ENCODE data around the gene CAPN10.
"Not testable (repeated sequence)": the region's sequence is repeated elsewhere in the genome, so short reads cannot be mapped to it uniquely, and the experiment has no call there.

The CAPN10 gene, protein sequence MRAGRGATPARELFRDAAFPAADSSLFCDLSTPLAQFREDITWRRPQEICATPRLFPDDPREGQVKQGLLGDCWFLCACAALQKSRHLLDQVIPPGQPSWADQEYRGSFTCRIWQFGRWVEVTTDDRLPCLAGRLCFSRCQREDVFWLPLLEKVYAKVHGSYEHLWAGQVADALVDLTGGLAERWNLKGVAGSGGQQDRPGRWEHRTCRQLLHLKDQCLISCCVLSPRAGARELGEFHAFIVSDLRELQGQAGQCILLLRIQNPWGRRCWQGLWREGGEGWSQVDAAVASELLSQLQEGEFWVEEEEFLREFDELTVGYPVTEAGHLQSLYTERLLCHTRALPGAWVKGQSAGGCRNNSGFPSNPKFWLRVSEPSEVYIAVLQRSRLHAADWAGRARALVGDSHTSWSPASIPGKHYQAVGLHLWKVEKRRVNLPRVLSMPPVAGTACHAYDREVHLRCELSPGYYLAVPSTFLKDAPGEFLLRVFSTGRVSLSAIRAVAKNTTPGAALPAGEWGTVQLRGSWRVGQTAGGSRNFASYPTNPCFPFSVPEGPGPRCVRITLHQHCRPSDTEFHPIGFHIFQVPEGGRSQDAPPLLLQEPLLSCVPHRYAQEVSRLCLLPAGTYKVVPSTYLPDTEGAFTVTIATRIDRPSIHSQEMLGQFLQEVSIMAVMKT

GRCh38 chr2:240586198-240586918 is at the start of gene CAPN10:
Gene CAPN10, plus strand, starts transcription at chr2:240586734. Its CDS starts 178 bp downstream, at chr2:240586912.
- DNase-seq: peak; percentile 99

GRCh38 chr2:240538031-240538780 is 48.3 kb upstream of the CAPN10 start:
- DNase-seq: no peak

DNA sequence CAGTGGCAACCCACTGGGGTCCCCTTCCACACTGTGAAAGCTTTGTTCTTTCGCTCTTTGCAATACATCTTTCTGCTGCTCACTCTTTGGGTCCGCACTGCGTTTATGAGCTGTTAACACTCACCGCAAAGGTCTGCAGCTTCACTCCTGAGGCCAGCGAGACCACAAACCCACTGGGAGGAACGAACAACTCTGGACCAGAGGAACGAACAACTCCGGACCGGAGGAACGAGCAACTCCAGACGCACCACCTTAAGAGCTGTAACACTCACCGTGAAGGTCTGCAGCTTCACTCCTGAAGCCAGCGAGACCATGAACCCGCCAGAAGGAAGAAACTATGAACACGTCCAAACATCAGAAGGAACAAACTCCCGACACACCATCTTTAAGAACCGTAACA is 47.4 kb upstream of the CAPN10 start:
- DNase-seq: not testable (repeated sequence)

DNA sequence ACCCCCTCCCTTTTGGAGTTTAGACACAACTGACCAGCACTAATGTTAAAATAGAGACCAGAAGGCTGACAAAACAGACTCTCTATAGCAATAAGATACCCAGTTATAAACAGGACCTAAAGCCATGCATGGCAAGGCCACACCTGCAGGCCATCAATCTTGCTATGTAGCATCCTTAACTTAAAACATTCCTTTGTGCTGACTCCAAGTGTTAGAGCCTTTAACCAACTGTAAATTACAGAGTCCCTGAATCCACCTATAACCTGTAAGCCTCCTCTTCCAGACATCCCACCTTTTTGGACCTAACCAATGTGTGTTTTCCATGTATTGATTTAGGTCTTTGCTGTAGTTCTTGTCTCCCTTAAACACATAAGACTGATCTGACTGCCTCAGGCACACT is 46.6 kb upstream of the CAPN10 start:
- no peak for DNase-seq

DNA sequence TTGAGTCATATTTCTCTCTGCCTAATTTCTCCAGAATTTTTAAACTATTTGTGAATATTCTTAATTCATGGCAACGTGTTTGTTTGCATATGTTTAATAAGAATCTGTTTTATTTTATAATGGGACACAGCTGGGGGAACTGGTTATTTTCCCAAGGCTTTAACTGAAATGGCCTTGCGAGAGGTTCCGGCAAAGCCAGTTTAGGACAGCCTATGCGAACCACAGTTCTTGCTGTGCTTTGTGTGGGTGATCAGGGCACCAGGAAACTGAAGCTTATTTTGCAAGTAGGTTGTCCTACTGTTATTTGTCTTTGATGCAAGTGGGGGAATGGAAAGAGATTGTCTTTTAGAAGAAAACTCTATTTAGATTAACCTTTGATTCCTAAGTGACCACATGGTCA is 35.2 kb upstream of the CAPN10 start:
- DNase-seq: no peak

DNA sequence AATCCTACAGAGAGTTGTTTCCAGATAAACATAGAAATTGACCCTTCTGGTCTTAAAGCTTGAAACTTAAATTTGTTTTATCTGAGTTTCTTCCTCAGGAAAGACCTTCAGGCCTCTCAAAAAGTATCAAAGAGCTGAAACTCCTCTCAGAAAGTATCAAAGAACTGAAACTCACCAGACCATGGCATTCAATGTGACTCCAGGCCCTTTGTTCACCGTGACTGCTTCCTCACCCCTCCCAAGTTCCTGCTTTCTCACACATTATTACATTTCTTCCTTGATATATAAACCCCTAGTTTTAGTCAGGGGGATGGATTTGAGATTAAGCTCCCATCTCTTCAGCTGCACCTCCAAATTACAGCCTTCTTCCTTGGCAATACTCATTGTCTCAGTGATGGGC is 34.7 kb upstream of the CAPN10 start:
- no peak for DNase-seq

- DNase-seq: no peak
Observed at GRCh38 chr2:240553956-240554480, 32.5 kb upstream of the CAPN10 start.

DNA sequence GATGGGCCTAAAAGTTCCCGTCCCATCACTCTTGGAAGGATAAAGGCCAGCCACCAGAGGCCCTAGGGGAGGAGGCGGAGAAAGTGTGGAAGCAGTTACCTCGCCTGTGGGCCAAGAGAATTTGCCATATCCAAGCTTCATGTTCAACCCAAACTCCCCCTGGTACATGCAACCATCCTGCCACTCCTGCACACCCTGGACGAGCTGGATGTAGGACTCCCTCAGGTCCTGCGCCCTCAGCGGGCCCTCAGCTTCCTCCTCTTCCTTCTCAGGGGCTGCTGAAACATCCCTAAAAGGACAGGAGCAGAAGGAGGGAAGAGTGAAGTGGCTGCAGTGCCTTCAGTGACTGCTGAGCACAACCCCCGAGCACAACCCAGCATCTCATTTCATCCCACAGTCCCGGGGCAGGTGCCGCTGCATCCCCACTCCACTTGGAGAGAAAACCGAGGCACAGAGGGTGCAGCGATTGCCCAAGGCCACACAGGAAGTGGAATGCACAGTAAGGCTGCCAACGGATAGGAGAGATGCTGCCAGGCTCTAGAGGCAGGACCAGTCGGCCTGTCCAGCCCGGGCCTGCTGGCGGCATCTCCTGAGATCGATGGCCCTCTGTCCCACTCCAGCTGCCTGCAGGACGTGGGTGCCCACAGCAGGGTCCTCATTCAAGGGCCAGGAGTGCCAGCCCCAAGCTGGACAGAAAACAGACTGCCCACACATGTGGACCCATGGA is 31.6 kb upstream of the CAPN10 start:
- no peak for DNase-seq

- DNase-seq: no peak
Observed at GRCh38 chr2:240555541-240556250, 30.8 kb upstream of the CAPN10 start.

DNA sequence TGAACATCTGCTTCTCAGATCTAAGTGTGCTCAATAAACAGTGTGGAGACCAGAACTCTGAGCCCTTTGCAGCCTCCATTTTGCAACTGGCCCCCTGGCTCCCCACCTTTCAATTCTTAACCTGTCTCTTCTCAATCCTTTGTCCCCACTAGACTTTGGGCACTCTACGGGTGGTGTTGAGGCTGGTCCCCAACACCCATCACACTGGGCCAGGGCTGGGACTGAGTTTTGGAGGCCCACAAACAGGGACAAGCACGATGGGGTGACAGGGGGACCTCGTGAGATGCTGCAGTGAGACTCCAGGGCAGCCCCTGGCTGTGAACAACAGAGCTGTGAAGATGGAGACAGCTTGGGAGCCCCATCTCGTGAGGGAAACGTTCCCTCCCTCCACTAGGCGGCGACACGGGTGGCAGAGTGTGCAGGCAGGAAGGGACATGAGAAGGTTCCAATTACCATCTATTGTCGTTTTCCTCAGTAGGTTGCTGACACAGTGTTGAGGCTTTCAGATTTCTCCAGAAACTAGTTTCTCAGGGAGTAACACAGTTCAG is 29.9 kb upstream of the CAPN10 start:
- peak; percentile 47 for DNase-seq

DNA sequence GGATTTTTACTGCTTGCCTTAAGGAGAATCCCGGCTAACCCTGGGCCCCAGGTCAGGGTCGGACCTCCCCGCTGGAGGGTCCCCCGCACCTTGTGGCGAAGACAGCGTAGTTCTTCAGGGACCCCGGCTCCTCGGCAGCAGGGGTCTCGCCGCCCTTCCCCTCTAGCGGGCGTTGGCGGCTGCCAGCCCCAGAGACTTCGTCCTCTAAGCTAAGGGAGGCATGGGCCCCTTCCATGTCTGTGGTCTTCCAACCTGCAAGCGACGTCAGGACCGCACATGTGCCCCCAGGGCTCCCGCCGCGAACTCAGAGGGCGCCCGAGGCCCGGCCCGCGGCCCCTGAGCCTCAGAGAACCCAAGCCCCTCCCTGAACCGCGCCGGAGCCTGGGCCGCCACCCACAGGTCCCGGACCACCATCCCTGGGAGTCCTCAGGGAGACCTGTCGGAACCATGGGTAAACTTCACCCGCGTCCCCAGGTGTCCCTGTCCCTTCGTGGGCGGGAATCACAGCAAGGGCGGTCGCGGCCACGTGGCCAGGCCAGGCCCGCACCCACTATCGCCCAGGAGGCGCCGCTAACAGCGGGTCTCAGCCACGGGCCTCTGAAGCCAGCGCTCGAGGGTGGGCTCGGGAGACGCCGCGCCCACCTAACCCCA is 29.3 kb upstream of the CAPN10 start:
- DNase-seq: no peak

- DNase-seq: peak; percentile 77
Observed at GRCh38 chr2:240557808-240558207, 28.7 kb upstream of the CAPN10 start, which contains the start of gene ANKMY1. Gene ANKMY1, minus strand, starts transcription at chr2:240557988. Its CDS starts 653 bp downstream, at chr2:240557335.

- no peak for DNase-seq
Observed at GRCh38 chr2:240558236-240558761, 28.2 kb upstream of the CAPN10 start.

DNA sequence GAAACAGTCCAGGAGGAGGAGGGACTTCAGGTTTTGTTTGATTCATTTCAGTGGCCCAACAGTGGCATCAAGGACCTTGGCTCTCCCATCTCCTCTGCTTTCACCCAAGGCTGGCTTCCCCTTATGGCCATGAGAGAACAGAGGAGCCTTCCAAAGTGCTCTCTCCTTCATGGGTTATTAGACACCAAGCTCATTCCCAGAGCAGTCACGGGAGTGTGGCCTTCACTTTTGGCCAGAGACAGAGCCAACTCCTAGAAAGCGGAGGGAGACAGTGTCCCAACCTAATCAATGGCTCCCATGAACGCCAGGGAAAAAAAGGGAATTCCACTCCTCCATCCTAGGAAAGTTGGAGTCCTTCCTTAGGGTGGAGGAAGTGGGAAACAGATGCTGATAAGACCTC is 27.2 kb upstream of the CAPN10 start:
- DNase-seq: no peak

DNA sequence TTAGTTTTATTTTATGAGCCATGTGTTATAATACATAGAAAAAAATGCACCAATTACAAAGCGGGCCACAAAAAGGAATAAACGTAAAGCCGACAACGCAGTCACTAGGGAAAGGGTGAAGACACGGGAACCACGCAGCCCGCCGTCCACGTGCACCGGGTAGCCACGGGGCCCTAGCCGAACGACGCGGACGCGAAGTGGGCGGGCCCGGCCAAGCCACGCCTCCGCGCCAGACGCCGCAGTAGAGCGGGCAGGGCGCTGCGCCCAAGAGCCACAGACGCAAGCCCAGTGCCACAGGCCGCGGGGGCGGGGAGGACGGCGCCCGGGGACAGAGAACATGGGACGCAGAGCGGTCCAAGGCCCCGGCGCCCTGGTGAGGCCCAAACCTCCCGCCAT is 26.5 kb upstream of the CAPN10 start, which contains the start of gene DUSP28:
DUSP28 (plus strand) TSS at position 274 of the 396 bp plus-strand sequence. CDS start 328 bp downstream, outside the sequence.
- peak; percentile 98 for DNase-seq

- DNase-seq: peak; percentile 100
Observed at GRCh38 chr2:240560480-240561324, 25.8 kb upstream of the CAPN10 start.

DNA sequence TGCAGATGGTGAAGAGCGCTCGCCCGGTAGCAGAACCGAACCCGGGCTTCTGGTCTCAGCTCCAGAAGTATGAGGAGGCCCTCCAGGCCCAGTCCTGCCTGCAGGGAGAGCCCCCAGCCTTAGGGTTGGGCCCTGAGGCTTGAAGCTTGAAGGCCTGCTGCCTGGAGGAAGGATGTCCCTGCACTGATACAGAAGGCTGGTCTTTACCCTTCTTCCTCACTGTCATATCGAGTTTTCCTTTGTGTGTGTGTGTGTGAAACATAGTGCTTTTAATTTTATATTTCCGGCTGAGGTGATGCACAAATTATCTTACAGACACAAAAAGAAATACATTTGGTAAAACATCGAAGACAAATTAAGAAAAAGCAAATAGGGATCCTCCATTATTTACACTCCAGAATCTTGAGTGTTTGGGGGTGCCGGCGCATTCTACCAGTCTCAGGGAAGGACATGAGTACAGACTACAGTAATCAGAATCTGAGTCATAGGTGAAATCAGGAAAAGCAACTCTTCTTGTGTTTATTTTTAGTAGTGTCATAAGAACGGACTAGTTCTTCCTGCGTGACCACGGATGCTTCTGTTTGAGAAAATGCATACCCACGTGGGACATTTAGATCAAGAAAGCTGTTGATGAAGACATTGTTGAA is 25.1 kb upstream of the CAPN10 start:
- peak; percentile 85 for DNase-seq

- not testable (repeated sequence) for DNase-seq
Observed at GRCh38 chr2:240563231-240563630, 23.3 kb upstream of the CAPN10 start.
